IPS-18c (cell line): ENCODE data around the gene METTL23.
A peak's percentile ranks its signal among the peaks of the same experiment; 100 is the strongest.
"Not testable (repeated sequence)": the region's sequence is repeated elsewhere in the genome, so short reads cannot be mapped to it uniquely, and the experiment has no call there.

ENCODE experiments used
- H3K4me3 ChIP-seq: 2 replicates; pipeline ENCODE4 v1.7.0; 2013; ENCODE audit warnings: low read depth, mild to moderate bottlenecking, low read length, moderate library complexity; ENCODE audit not compliant: insufficient read depth
- H3K9me3 ChIP-seq: one replicate; pipeline ENCODE4 v1.6.1; 2013; ENCODE audit warnings: mild to moderate bottlenecking, low read length, moderate library complexity; ENCODE audit not compliant: control insufficient read depth, insufficient read depth

METTL23 gene

DNA sequence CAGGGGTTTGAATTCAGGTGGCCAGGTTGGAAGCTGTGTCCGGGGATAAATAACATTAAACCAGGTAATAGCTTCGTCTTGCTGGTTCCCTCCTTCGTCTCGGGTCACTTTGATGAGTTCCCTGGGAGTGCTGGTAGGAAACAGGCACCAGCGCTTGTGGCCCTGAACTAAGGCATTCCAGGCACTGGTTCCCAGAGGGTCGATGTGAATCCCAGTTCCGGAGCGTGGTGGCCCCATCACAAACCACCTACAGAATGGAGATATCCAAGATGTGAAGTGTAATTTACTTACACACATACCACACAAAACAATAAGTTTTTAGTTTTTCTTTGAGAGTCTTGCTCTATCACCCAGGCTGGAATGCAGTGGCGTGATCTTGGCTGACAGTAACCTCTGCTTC, 2.8 kb upstream of the METTL23 start:
- no peak overlapping the region for H3K4me3 ChIP-seq
- H3K9me3 ChIP-seq: no peaks in the 10 kb centered on the region

- H3K4me3 ChIP-seq: peak overlapping the region; percentile 89
- H3K9me3 ChIP-seq: no peaks in the 10 kb centered on the region
These were observed 934 bp upstream of the METTL23 start for GRCh38 chr17:76725580-76726230.

DNA sequence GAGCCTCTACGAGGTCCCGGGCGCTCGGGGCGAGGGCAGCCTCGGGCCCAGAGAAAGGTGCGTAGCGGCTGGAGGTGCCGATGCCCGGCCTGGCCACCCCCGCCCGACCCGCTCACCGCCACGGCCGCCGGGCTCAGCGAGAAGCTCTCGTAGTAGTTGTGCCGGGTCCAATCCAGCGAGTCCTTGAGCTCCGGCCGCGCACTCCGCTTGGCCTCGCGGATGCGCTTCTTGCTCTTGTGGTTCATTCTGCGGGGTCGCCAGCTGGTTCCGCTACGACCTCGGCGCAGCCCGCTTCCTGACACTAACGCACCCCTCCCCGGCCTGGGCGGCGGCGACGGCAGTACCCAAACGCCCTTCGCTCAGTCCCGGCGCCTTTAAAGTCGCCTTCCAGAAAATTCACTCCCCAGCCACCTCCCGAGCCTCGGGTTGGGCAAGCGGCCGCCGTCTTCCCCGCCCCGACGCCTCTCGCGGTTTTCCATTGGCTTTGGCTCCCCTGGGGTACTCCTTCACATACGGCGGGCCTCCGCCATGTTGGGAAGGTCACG, 336 bp upstream of the METTL23 start, which contains the start of gene JMJD6:
Gene JMJD6, minus strand, starts transcription at position 376 of the 545 bp plus-strand sequence. Its CDS starts 131 bp downstream, at position 245.
- H3K9me3 ChIP-seq: no peaks in the 10 kb centered on the region
- H3K4me3 ChIP-seq: peak within 1 kb of the TSS; percentile 99

DNA sequence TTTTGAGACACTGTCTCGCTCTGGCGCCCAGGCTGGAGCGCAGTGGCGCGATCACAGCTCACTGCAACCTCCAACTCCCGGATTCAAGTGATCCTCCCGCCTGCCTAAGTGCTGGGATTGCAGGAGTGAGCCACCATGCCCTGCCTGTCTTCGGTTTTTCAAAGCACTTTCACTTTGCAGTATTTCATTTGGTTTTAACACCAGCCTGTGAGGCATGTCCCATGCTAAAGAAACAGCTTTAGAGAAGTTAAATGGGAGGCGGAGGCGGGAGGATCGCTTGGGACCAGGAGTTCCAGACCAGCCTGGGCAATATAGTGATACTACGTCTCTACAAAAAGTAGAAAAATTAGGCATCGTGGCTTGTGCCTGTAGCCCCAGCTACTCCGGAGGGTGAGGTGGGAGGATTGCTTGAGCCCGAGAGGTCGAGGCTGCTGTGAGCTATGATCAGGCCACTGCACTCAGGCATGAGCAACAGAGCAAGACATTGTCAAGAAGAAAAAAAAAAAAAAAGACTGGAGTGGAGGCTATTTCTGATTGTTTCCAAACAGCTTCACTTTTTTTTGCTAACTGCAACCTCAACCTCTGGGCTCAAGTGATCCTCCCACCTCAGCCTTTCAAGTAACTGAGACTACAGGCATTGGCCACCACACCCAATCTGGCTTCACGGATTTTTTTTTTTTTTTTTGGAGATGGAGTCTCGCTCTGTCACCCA, 1.3 kb downstream of the METTL23 start:
- H3K4me3 ChIP-seq: peak overlapping the region; percentile 99

DNA sequence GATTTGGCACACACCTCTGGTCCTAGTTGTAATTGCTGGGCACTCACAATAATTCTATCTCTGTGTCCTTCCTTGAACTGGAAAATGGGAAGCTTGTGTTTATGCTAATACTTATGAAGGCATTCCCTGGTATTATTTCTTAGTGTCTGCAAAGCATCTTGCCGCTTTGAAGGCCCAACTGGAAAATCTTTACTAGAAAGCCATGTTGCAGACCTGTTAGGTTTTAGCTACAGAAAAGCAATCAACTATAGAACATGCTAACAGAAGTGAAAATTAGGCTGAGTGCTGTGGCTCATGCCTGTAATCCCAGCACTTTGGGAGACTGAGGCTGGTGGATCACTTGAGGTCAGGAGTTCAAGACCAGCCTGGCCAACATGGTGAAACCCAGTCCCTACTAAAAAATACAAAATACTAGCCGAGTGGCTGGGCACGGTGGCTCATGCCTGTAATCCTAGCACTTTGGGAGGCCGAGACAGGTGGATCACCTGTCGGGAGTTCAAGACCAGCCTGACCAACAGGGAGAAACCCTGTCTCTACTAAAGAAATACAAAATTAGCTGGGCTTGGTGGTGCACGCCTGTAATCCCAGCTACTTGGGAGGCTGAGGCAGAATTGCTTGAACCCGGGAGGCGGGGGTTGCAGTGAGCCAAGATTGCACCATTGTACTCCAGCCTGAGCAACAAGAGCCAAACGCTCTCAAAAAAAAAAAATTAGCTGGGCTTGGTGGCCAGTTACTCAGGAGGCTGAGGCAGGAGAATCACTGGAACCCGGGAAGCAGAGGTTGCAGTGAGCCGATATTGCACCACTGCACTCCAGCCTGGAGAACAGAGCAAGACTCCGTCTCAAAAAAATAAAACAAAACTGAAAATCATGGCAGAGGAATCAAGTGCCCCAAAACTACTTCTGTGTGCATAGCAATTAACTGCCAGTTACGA, 5.4 kb downstream of the METTL23 start:
- not testable (repeated sequence) for H3K9me3 ChIP-seq, H3K4me3 ChIP-seq

More for the DNA sequence above, 1.3 kb downstream of the METTL23 start:
- H3K9me3 ChIP-seq: no peaks in the 10 kb centered on the region

DNA sequence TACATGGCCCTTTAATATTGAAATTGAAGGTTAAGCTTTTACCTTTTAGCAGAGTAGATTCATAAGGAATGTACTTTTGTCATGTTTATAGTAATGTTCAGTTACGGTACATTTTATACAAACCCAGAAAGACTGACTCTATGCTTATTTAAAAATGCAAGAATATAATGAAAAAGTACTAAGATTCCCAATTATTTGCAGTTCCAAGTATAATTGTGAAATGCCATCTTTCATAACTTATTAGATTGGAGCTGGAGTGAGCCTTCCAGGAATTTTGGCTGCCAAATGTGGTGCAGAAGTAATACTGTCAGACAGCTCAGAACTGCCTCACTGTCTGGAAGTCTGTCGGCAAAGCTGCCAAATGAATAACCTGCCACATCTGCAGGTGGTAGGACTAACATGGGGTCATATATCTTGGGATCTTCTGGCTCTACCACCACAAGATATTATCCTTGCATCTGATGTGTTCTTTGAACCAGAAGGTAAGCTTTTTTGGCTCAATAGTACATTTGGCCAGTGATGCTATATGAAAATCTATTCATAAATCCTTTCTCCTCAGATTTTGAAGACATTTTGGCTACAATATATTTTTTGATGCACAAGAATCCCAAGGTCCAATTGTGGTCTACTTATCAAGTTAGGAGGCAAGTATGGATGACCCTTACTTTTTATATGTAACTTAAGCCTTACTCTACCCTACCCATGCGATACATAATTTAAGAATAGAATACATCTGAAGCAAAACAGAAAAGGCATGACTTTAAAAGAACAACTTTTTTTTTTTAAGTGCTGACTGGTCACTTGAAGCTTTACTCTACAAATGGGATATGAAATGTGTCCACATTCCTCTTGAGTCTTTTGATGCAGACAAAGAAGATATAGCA, 6.3 kb downstream of the METTL23 start:
- no peak overlapping the region for H3K4me3 ChIP-seq
- H3K9me3 ChIP-seq: no peaks in the 10 kb centered on the region

- H3K4me3 ChIP-seq: no peak overlapping the region
- no peaks in the 10 kb centered on the region for H3K9me3 ChIP-seq
These were observed 6.9 kb downstream of the METTL23 start for GRCh38 chr17:76733618-76733957.

GRCh38 chr17:76734080-76734840, 7.6 kb downstream of the METTL23 start:
- H3K4me3 ChIP-seq: peak overlapping the region; percentile 60
- no peaks in the 10 kb centered on the region for H3K9me3 ChIP-seq

GRCh38 chr17:76735006-76735405, 8.4 kb downstream of the METTL23 start:
- H3K9me3 ChIP-seq: no peaks in the 10 kb centered on the region
- H3K4me3 ChIP-seq: peak overlapping the region; percentile 60

- peak overlapping the region; percentile 97 for H3K4me3 ChIP-seq
- no peaks in the 10 kb centered on the region for H3K9me3 ChIP-seq
These were observed 9.1 kb downstream of the METTL23 start for GRCh38 chr17:76735586-76736348.

- H3K4me3 ChIP-seq: peak overlapping the region; percentile 97
- H3K9me3 ChIP-seq: no peaks in the 10 kb centered on the region
These were observed 9.9 kb downstream of the METTL23 start for GRCh38 chr17:76736349-76737081.

GRCh38 chr17:76737082-76737675, 10.5 kb downstream of the METTL23 start, which contains the start of gene SRSF2:
Gene SRSF2, minus strand, starts transcription at chr17:76737331. Its CDS starts 171 bp downstream, at chr17:76737160.
- Histone ChIP-seq H3K4me3 (peak within 1 kb of the TSS; percentile 97), H3K9me3 (no peaks in the 10 kb centered on the region)

- H3K4me3 ChIP-seq: peak within 1 kb of the TSS; percentile 97
- no peaks in the 10 kb centered on the region for H3K9me3 ChIP-seq
These were observed 11.2 kb downstream of the METTL23 start, which contains the start of gene MFSD11 for GRCh38 chr17:76737676-76738467. Gene MFSD11, plus strand, starts transcription at chr17:76738119. Its CDS starts 234 bp downstream, at chr17:76738353.
